B cell (primary cell): ENCODE results near the gene PEX6. TPM values are rescaled to one million over a fixed set of nuclear protein-coding genes. Genes with fewer than 3 reads are reported as not detected.
"Not testable (repeated sequence)": the region's sequence is repeated elsewhere in the genome, so short reads cannot be mapped to it uniquely, and the experiment has no call there.

Experiments
- ATAC-seq: fragments of 200-7000 bp; cut with Tn5 transposase; one replicate; pipeline ENCODE4 v1.10.0; 2021; ENCODE audit warnings: low read depth, mild to moderate bottlenecking, moderate number of reproducible peaks, moderate library complexity
- CTCF ChIA-PET: fragments of 350-600 bp; sonication (Branson Sonifier 250); formaldehyde crosslinking; loops from one replicate; lab custom pipeline; 2021; ENCODE audit warnings: antibody characterized with exemption, inconsistent platforms; lab: Charles Lee
- POLR2A ChIA-PET: fragments of 350-600 bp; sonication (Branson Sonifier 250); formaldehyde crosslinking; loops from one replicate; lab custom pipeline; 2021; ENCODE audit warnings: antibody characterized with exemption; lab: Charles Lee
- DNase-seq: peaks from one replicate; pipeline ENCODE4 v3.0.0; 2013
- H2AFZ ChIP-seq: 2 replicates; pipeline ENCODE4 v1.6.1; 2012; ENCODE audit warnings: mild to moderate bottlenecking, low read depth, low read length; ENCODE audit not compliant: insufficient read depth, poor library complexity, severe bottlenecking
- H3K27ac ChIP-seq, 2 donors: 1 replicate in 1 of 2; 2 replicates in 1 of 2; pipeline ENCODE4 v1.5.1; 2012 to 2013; ENCODE audit warnings: low read length in 2 of 2, mild to moderate bottlenecking in 2 of 2, moderate library complexity in 1 of 2
- H3K27me3 ChIP-seq, 4 experiments: fragments of 200-600 bp in 1 of 4; sonication (generic) in 1 of 4; replicated peaks in 1 of 4; 1 replicate in 2 of 4; 2 replicates in 2 of 4; pipeline versions ENCODE4 v1.6.1 to v1.7.0; 2013 to 2016; ENCODE audit warnings: low read length in 3 of 4, mild to moderate bottlenecking in 2 of 4, mixed read lengths in 1 of 4, moderate library complexity in 1 of 4; ENCODE audit not compliant: insufficient read depth in 4 of 4, control insufficient read depth in 3 of 4; ENCODE audit errors: control extremely low read depth in 1 of 4
- H3K36me3 ChIP-seq, 2 experiments: replicated peaks in 1 of 2; 1 replicate in 1 of 2; 2 replicates in 1 of 2; pipeline versions ENCODE4 v1.6.1 to v1.7.1; 2013; ENCODE audit warnings: low read length in 1 of 2; ENCODE audit not compliant: insufficient read depth in 2 of 2, control insufficient read depth in 1 of 2; ENCODE audit errors: control extremely low read depth in 1 of 2, extremely low read depth in 1 of 2
- H3K4me1 ChIP-seq, 2 donors: fragments of 200-600 bp in 1 of 2; sonication (generic) in 1 of 2; 1 replicate in 1 of 2; 2 replicates in 1 of 2; pipeline versions ENCODE4 v1.5.1 to v1.6.1; 2013 to 2017; ENCODE audit warnings: low read length in 2 of 2; ENCODE audit not compliant: control insufficient read depth in 2 of 2, insufficient read depth in 2 of 2
- H3K4me2 ChIP-seq: replicated peaks from 2 replicates; pipeline ENCODE3; 2012; ENCODE audit warnings: mild to moderate bottlenecking, low read depth, low read length; ENCODE audit not compliant: poor library complexity, severe bottlenecking
- H3K4me3 ChIP-seq, 5 experiments: fragments of 200-600 bp in 1 of 5; sonication (generic) in 1 of 5; 1 replicate in 3 of 5; 2 replicates in 2 of 5; pipeline versions ENCODE4 v1.5.1 to v1.7.0; 2011 to 2016; ENCODE audit warnings: low read length in 4 of 5, mild to moderate bottlenecking in 4 of 5, low read depth in 2 of 5, control low read depth in 1 of 5, moderate library complexity in 1 of 5; ENCODE audit not compliant: insufficient read depth in 1 of 5; ENCODE audit errors: control extremely low read depth in 1 of 5, extremely low read depth in 1 of 5
- H3K79me2 ChIP-seq: fragments of 200-600 bp; sonication (generic); one replicate; pipeline ENCODE4 v1.6.0; 2016; ENCODE audit warnings: low read length; ENCODE audit not compliant: control insufficient read depth, insufficient read depth
- H3K9ac ChIP-seq: fragments of 200-600 bp; sonication (generic); 2 replicates; pipeline ENCODE4 v1.6.1; 2017; ENCODE audit warnings: mild to moderate bottlenecking, low read length, moderate library complexity
- H3K9me3 ChIP-seq, 3 donors: one replicate each; pipeline versions ENCODE4 v1.6.1 to v1.7.1; 2013; ENCODE audit warnings: low read length in 2 of 3; ENCODE audit not compliant: control insufficient read depth in 2 of 3, insufficient read depth in 1 of 3; ENCODE audit errors: control extremely low read depth in 1 of 3
- H4K20me1 ChIP-seq: 2 replicates; pipeline ENCODE4 v1.6.0; 2012; ENCODE audit warnings: mild to moderate bottlenecking, low read length; ENCODE audit not compliant: insufficient read depth, control insufficient read depth, poor library complexity, severe bottlenecking
- H3K27ac Mint-ChIP-seq: one replicate; pipeline ENCODE4 v1.8.0; 2021; ENCODE audit warnings: mixed read lengths
- H3K27me3 Mint-ChIP-seq: one replicate; pipeline ENCODE4 v1.8.0; 2021; ENCODE audit warnings: mixed read lengths
- H3K4me1 Mint-ChIP-seq: one replicate; pipeline ENCODE4 v1.8.0; 2021; ENCODE audit warnings: mixed read lengths
- H3K4me3 Mint-ChIP-seq: one replicate; pipeline ENCODE4 v1.8.0; 2021; ENCODE audit warnings: mixed read lengths
- H3K9me3 Mint-ChIP-seq: one replicate; pipeline ENCODE4 v1.8.0; 2022; ENCODE audit warnings: mixed read lengths; ENCODE audit not compliant: insufficient read depth
- CTCF ChIP-seq: fragments of 200-600 bp; IDR thresholded peaks from one replicate; pipeline ENCODE4 v1.8.0; 2022; ENCODE audit warnings: antibody characterized with exemption, mild to moderate bottlenecking
- EZH2 ChIP-seq: IDR thresholded peaks from 2 replicates; pipeline ENCODE4 v1.6.1; 2012; ENCODE audit warnings: borderline replicate concordance, low read depth, mild to moderate bottlenecking, moderate library complexity, low read length; ENCODE audit not compliant: insufficient read depth, poor library complexity, severe bottlenecking
- WGBS: methylation state at CpG from one replicate; pipeline ENCODE4 v1.1.5; 2013; ENCODE audit warnings: missing lambda C conversion rate; ENCODE audit not compliant: insufficient coverage; 5-methylcytosine and 5-hydroxymethylcytosine counted together
- intact Hi-C: fragments of 100-400 bp; cut with micrococcal nuclease; formaldehyde crosslinking; loops from one replicate; pipeline ENCODE4 v1.10.0; 2022
- polyA plus RNA-seq: library from polyadenylated mRNA; depleted of rRNA; stranded (reverse); fragments of >200 nt; gene quantifications from 2 replicates; pipeline ENCODE4 v1.2.3, GENCODE V29; 2012
- total RNA-seq, 2 donors: library from RNA; stranded (reverse); fragments of 120-200 nt in 1 of 2; gene quantifications; 1 replicate in 1 of 2; 2 replicates in 1 of 2; pipeline versions ENCODE4 v1.2.3 to v1.2.4, GENCODE V29; 2013 to 2022

Gene PEX6
- total and polyA plus RNA-seq, 2 donors (not counting 1 experiment from before 2014, with no cell fraction given) = 16.0 to 16.6 TPM

DNA sequence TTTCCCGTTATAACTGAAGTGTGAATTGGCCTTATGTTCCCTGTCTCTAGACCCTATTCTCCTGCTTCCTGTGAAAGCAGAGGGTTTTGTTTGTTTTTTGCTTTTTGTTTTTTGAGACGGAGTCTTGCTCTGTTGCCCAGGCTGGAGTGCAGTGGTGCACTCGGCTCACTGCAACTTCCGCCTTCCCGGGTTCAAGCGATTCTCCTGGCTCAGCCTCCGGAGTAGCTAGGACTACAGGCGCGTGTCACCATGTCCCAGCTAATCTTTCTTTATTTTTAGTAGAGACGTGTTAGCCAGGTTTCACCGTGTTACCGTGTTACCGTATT is 19.1 kb downstream of the PEX6 start:
- Histone ChIP-seq H3K79me2 (no peaks in the 10 kb centered on the region), H3K4me3 (peak overlapping the region in 3 of 5 experiments; percentile 50 to 61 (median 57)), H3K27me3 (peaks cover 0 to 12% (median 3%) of the 10 kb centered on the region in 4 experiments), H4K20me1 (no peaks in the 10 kb centered on the region), H2AFZ (peak overlapping the region; percentile 77), H3K36me3 (peaks cover 0 to 8% of the 10 kb centered on the region in 2 experiments), H3K4me1 (peaks cover 9 to 16% of the 10 kb centered on the region in 2 donors), H3K27ac (no peak overlapping the region), H3K9ac (peak overlapping the region; percentile 65), H3K4me2 (peak overlapping the region; percentile 85), H3K9me3 (no peaks in the 10 kb centered on the region)
- TF ChIP-seq CTCF = no peak
- no peak for TF ChIP-seq EZH2
- DNase-seq (no peak), ATAC-seq (no peak)
- no peak overlapping the region for H3K27ac Mint-ChIP-seq
- intact Hi-C loops = loop anchor here (2.0 to 5.0 kb wide), 2 partner anchors 19 to 58 kb away; partner anchors contain the start of gene PEX6
- H3K4me3 Mint-ChIP-seq = peak overlapping the region; percentile 78
- POLR2A ChIA-PET = interaction anchor here (0.5 to 1.4 kb wide), 3 partner anchors 16 to 103 kb away, joined by 3 to 7 read pairs (median 3); no protein-coding TSS in a partner anchor
- H3K4me1 Mint-ChIP-seq = peaks cover 13% of the 10 kb centered on the region
- H3K9me3 Mint-ChIP-seq = no peaks in the 10 kb centered on the region
- CTCF ChIA-PET = interaction anchor here (1.0 kb wide), 1 partner anchor 59 kb away, joined by 3 read pairs; no protein-coding TSS in a partner anchor
- 64% methylated on average over 9 of the region's 13 CpGs for WGBS
- H3K27me3 Mint-ChIP-seq = no peaks in the 10 kb centered on the region

GRCh38 chr6:42958125-42958524 is 20.9 kb downstream of the PEX6 start:
- no peak overlapping the region for H3K27ac ChIP-seq
- H3K4me3 ChIP-seq = no peak overlapping the region
- no peaks in the 10 kb centered on the region for H3K36me3 ChIP-seq
- no CpG with 5 or more reads among the region's 8 CpGs for WGBS
- no peak overlapping the region for H3K4me2 ChIP-seq
- H3K9ac ChIP-seq = no peak overlapping the region
- no peak for ATAC-seq
- H3K4me1 Mint-ChIP-seq = peaks cover 13% of the 10 kb centered on the region
- H4K20me1 ChIP-seq = no peaks in the 10 kb centered on the region
- no peak overlapping the region for H3K27ac Mint-ChIP-seq
- H3K9me3 Mint-ChIP-seq = no peaks in the 10 kb centered on the region
- peaks cover 0 to 12% (median 3%) of the 10 kb centered on the region in 4 experiments for H3K27me3 ChIP-seq
- H3K9me3 ChIP-seq = no peaks in the 10 kb centered on the region
- no peak for DNase-seq
- no peak overlapping the region for H2AFZ ChIP-seq
- no peaks in the 10 kb centered on the region for H3K79me2 ChIP-seq
- CTCF ChIA-PET = no interaction called here
- H3K4me3 Mint-ChIP-seq = no peak overlapping the region
- TF ChIP-seq CTCF = no peak
- TF ChIP-seq EZH2 = no peak
- intact Hi-C loops = no loop called here
- H3K27me3 Mint-ChIP-seq = no peaks in the 10 kb centered on the region
- POLR2A ChIA-PET = no interaction called here
- peaks cover 9 to 16% of the 10 kb centered on the region in 2 donors for H3K4me1 ChIP-seq

GRCh38 chr6:42954405-42954804 is 24.6 kb downstream of the PEX6 start:
- H3K27me3 Mint-ChIP-seq, intact Hi-C loops, H3K79me2 ChIP-seq, H3K9ac ChIP-seq, POLR2A ChIA-PET, H3K4me2 ChIP-seq, H3K27me3 ChIP-seq, ATAC-seq, H3K4me1 ChIP-seq, CTCF ChIA-PET, DNase-seq, H3K4me3 ChIP-seq, H3K4me1 Mint-ChIP-seq, H3K9me3 Mint-ChIP-seq, H3K4me3 Mint-ChIP-seq, H3K27ac Mint-ChIP-seq, H3K27ac ChIP-seq, H2AFZ ChIP-seq, H4K20me1 ChIP-seq, H3K36me3 ChIP-seq, H3K9me3 ChIP-seq: not testable (repeated sequence)
- WGBS = 93% methylated on average over 3 of the region's 4 CpGs
